GM12878 (cell line): ENCODE results near the gene ZNF791. TPM values are rescaled to one million over a fixed set of nuclear protein-coding genes. Genes with fewer than 3 reads are reported as not detected.
"Not testable (repeated sequence)": the region's sequence is repeated elsewhere in the genome, so short reads cannot be mapped to it uniquely, and the experiment has no call there.

Source experiments
- ATAC-seq: fragments of 200-7000 bp; cut with Tn5 transposase; 3 replicates; pipeline ENCODE4 v1.9.1; 2020; ENCODE audit warnings: mild to moderate bottlenecking, moderate library complexity
- BruUV-seq: library from RNA; stranded (reverse); fragments of 400-500 nt; replicated peaks from 2 replicates; lab custom pipeline; 2021; lab: Mats Ljungman, UMichigan
- CTCF ChIA-PET: fragments of 300-600 bp; sonication (Branson Sonifier 250); formaldehyde crosslinking; extraction: SDS; loops from one replicate; lab custom pipeline; 2021; ENCODE audit warnings: inconsistent platforms; lab: Yijun Ruan, JAX
- POLR2A ChIA-PET: fragments of 350-600 bp; formaldehyde crosslinking; extraction: SDS; loops from one replicate; lab custom pipeline; 2021; ENCODE audit warnings: inconsistent platforms; lab: Charles Lee
- RAD21 ChIA-PET: fragments of 300-600 bp; sonication (Branson Sonifier 250); formaldehyde crosslinking; loops from one replicate; lab custom pipeline; 2023; ENCODE audit warnings: antibody characterized with exemption; ENCODE audit not compliant: unreplicated experiment; lab: Charles Lee
- SMC1A ChIA-PET: fragments of 300-600 bp; sonication (Branson Sonifier 250); formaldehyde crosslinking; loops from one replicate; lab custom pipeline; 2023; ENCODE audit not compliant: unreplicated experiment, uncharacterized antibody; lab: Charles Lee
- DNase-seq: peaks from one replicate; pipeline ENCODE4 v3.0.0-alpha.2; 2011; ENCODE audit warnings: low read depth, low spot score
- FAIRE-seq: peaks from 3 replicates; lab custom pipeline; 2011; peaks lifted over from hg19 to GRCh38; lab: Jason Lieb, UNC
- H2AFZ ChIP-seq: 2 replicates; pipeline ENCODE4 v1.6.0; 2011; ENCODE audit warnings: low read depth, low read length, control low read depth; ENCODE audit not compliant: control insufficient read depth
- H3K27ac ChIP-seq: 2 replicates; pipeline ENCODE4 v1.5.1; 2011; ENCODE audit warnings: control low read depth; ENCODE audit not compliant: control insufficient read depth, insufficient read depth
- H3K27me3 ChIP-seq, 2 experiments: replicated peaks in 1 of 2; 2 replicates each; pipeline versions ENCODE4 v1.6.0 to v1.6.1; 2011; ENCODE audit warnings: low read length in 1 of 2; ENCODE audit not compliant: control insufficient read depth in 2 of 2, insufficient read depth in 2 of 2
- H3K36me3 ChIP-seq, 2 experiments: 2 replicates each; pipeline ENCODE4 v1.5.1; 2011; ENCODE audit warnings: low read length in 1 of 2; ENCODE audit not compliant: control insufficient read depth in 2 of 2, insufficient read depth in 2 of 2
- H3K4me1 ChIP-seq: 2 replicates; pipeline ENCODE4 v1.6.1; 2011; ENCODE audit warnings: mild to moderate bottlenecking, low read length, moderate library complexity, mixed read lengths; ENCODE audit not compliant: control insufficient read depth, insufficient read depth
- H3K4me2 ChIP-seq: 2 replicates; pipeline ENCODE4 v1.6.0; 2011; ENCODE audit warnings: control low read depth; ENCODE audit not compliant: control insufficient read depth, insufficient read depth
- H3K4me3 ChIP-seq: fragments of 200-600 bp; sonication (generic); 2 replicates; pipeline ENCODE4 v1.5.1; 2016
- H3K79me2 ChIP-seq: 2 replicates; pipeline ENCODE4 v1.6.0; 2011; ENCODE audit warnings: low read length; ENCODE audit not compliant: control insufficient read depth, insufficient read depth
- H3K9ac ChIP-seq: 2 replicates; pipeline ENCODE4 v1.8.0; 2011; ENCODE audit warnings: low read length, control low read depth, mixed read lengths; ENCODE audit not compliant: control insufficient read depth, insufficient read depth
- H3K9me3 ChIP-seq: replicated peaks from 3 replicates; pipeline ENCODE4 v1.5.1; 2011; ENCODE audit warnings: mild to moderate bottlenecking, low read length; ENCODE audit not compliant: control insufficient read depth, insufficient read depth
- H4K20me1 ChIP-seq: 2 replicates; pipeline ENCODE4 v1.6.0; 2011; ENCODE audit not compliant: control insufficient read depth, insufficient read depth
- CBX3 ChIP-seq: fragments of 200-600 bp; sonication (generic); IDR thresholded peaks from 2 replicates; pipeline ENCODE4 v1.6.1; 2016; ENCODE audit warnings: low read depth, borderline replicate concordance
- CHD1 ChIP-seq: IDR thresholded peaks from 2 replicates; pipeline ENCODE4 v1.6.1; 2012; ENCODE audit warnings: low read depth, low read length, improper control_type of control experiment
- EGR1 ChIP-seq, 2 experiments: IDR thresholded peaks; 1 replicate in 1 of 2; 2 replicates in 1 of 2; pipeline ENCODE4 v1.6.1; 2011 to 2012; ENCODE audit warnings: low read depth in 2 of 2, low read length in 2 of 2, borderline replicate concordance in 1 of 2, mild to moderate bottlenecking in 1 of 2, moderate library complexity in 1 of 2
- IRF4 ChIP-seq: IDR thresholded peaks from 2 replicates; pipeline ENCODE4 v1.6.1; 2011; ENCODE audit warnings: low read depth, low read length
- JUND ChIP-seq: IDR thresholded peaks from 2 replicates; pipeline ENCODE4 v1.6.1; 2012; ENCODE audit warnings: low read depth, mild to moderate bottlenecking, low read length, improper control_type of control experiment, moderate library complexity
- MLLT1 ChIP-seq: fragments of 450-650 bp; IDR thresholded peaks from 2 replicates; pipeline ENCODE4 v1.6.1; 2016; ENCODE audit warnings: mild to moderate bottlenecking
- MXI1 ChIP-seq: fragments of 150-350 bp; IDR thresholded peaks from 2 replicates; pipeline ENCODE4 v1.6.1; 2011; ENCODE audit warnings: low read depth, mild to moderate bottlenecking, inconsistent platforms, low read length, improper control_type of control experiment
- POLR2A ChIP-seq: IDR thresholded peaks from 2 replicates; pipeline ENCODE4 v1.6.1; 2011; ENCODE audit warnings: low read depth, mild to moderate bottlenecking, low read length
- RAD21 ChIP-seq: IDR thresholded peaks from 2 replicates; pipeline ENCODE4 v1.6.1; 2011; ENCODE audit warnings: mild to moderate bottlenecking, low read depth, low read length, moderate library complexity; ENCODE audit not compliant: insufficient read depth
- RB1 ChIP-seq: fragments of 450-650 bp; formaldehyde crosslinking; IDR thresholded peaks from 2 replicates; pipeline ENCODE4 v1.6.1; 2017; ENCODE audit warnings: mild to moderate bottlenecking, borderline replicate concordance
- RBBP5 ChIP-seq: fragments of 200-600 bp; sonication (generic); conservative IDR thresholded peaks from 2 replicates; pipeline ENCODE4 v1.6.1; 2016
- SP1 ChIP-seq: IDR thresholded peaks from one replicate; pipeline ENCODE4 v1.6.1; 2011; ENCODE audit warnings: low read depth, low read length
- SREBF1 ChIP-seq: IDR thresholded peaks from 2 replicates; pipeline ENCODE4 v1.6.1; 2012; ENCODE audit warnings: mild to moderate bottlenecking, low read length
- SREBF2 ChIP-seq: IDR thresholded peaks from 2 replicates; pipeline ENCODE4 v1.6.1; 2012; ENCODE audit warnings: mild to moderate bottlenecking, low read length
- TCF12 ChIP-seq: IDR thresholded peaks from 2 replicates; pipeline ENCODE4 v1.6.1; 2011; ENCODE audit warnings: low read depth, mild to moderate bottlenecking, low read length
- ZNF274 ChIP-seq: IDR thresholded peaks from one replicate; pipeline ENCODE4 v1.8.0; 2011; ENCODE audit not compliant: insufficient read length, insufficient read depth
- WGBS: methylation state at CpG from one replicate; pipeline ENCODE4 v1.1.6; 2016; ENCODE audit warnings: low lambda C conversion rate; ENCODE audit not compliant: insufficient replicate concordance, insufficient coverage; ENCODE audit errors: missing lambda C conversion rate; 5-methylcytosine and 5-hydroxymethylcytosine counted together
- in situ Hi-C: fragments of 300-500 bp; cut with MboI; formaldehyde crosslinking; loops from 9 replicates; pipeline ENCODE4 v1.14.3; 2018; ENCODE audit warnings: mixed read lengths
- intact Hi-C: fragments of 100-400 bp; cut with micrococcal nuclease; formaldehyde crosslinking; loops from one replicate; pipeline ENCODE4 v1.14.2; 2022; ENCODE audit not compliant: unreplicated experiment
- polyA plus RNA-seq, 11 experiments: library from polyadenylated mRNA; depleted of rRNA in 4 of 11; unstranded in 6 of 11; stranded (reverse) in 5 of 11; fragments of >200 nt; fragmentation: Nextera tagmentation in 4 of 11; fragmentation: Illumina TruSeq in 1 of 11; extraction: Ambion mirVana in 4 of 11; extraction: Trizol in 1 of 11; gene quantifications; 1 replicate in 1 of 11; 2 replicates in 10 of 11; pipeline versions ENCODE4 v1.2.1 to v1.2.3, GENCODE V29; 2011 to 2016; ENCODE audit warnings: inconsistent platforms in 2 of 11, missing spikeins in 2 of 11, low read depth in 1 of 11
- total RNA-seq, 4 experiments: library from RNA; depleted of rRNA in 3 of 4; stranded (reverse); fragments of >200 nt in 3 of 4; fragmentation: Illumina TruSeq in 1 of 4; extraction: Trizol in 1 of 4; gene quantifications; 2 replicates each; pipeline versions ENCODE4 v1.2.1 to v1.2.3, GENCODE V29; 2013 to 2021
- TF ChIP-seq, protein P1 (sequence below): fragments of 450-650 bp; IDR thresholded peaks from 2 replicates; pipeline ENCODE4 v1.6.1; 2017; ENCODE audit warnings: mild to moderate bottlenecking, low read depth, inconsistent platforms; ENCODE audit not compliant: poor library complexity, severe bottlenecking

Gene ZNF791
- total and polyA plus RNA-seq, 10 of the 15 experiments (the other 5 are each of a cell fraction or from before 2014, with no cell fraction given), result 7.5 to 24.0 (median 11.8) TPM

- CTCF ChIA-PET, result no interaction called here
- H3K9me3 ChIP-seq, result no peaks in the 10 kb centered on the region
- in situ Hi-C loops (no loop called here), intact Hi-C loops (no loop called here)
- H3K4me3 ChIP-seq, result no peak overlapping the region
- no peaks in the 10 kb centered on the region for H3K27me3 ChIP-seq
- H2AFZ ChIP-seq, result no peak overlapping the region
- RAD21 ChIA-PET, result no interaction called here
- WGBS, result 95% methylated on average over 26 of the region's 26 CpGs
- TF ChIP-seq SP1 (no peak), EGR1 (IDR thresholded peaks at IDR 0.05; ENCODE audit: borderline replicate concordance in 1 of 2, low read depth in 2 of 2, low read length in 2 of 2) (no peak), CBX3 (no peak), IRF4 (no peak), MLLT1 (no peak), ZNF274 (no peak), SREBF2 (no peak), JUND (no peak), CHD1 (no peak), POLR2A (no peak), RAD21 (no peak), RB1 (no peak), MXI1 (no peak), SREBF1 (no peak), TCF12 (no peak), RBBP5 (no peak)
- TF ChIP-seq, protein P1, sequence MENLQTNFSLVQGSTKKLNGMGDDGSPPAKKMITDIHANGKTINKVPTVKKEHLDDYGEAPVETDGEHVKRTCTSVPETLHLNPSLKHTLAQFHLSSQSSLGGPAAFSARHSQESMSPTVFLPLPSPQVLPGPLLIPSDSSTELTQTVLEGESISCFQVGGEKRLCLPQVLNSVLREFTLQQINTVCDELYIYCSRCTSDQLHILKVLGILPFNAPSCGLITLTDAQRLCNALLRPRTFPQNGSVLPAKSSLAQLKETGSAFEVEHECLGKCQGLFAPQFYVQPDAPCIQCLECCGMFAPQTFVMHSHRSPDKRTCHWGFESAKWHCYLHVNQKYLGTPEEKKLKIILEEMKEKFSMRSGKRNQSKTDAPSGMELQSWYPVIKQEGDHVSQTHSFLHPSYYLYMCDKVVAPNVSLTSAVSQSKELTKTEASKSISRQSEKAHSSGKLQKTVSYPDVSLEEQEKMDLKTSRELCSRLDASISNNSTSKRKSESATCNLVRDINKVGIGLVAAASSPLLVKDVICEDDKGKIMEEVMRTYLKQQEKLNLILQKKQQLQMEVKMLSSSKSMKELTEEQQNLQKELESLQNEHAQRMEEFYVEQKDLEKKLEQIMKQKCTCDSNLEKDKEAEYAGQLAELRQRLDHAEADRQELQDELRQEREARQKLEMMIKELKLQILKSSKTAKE, result no peak
- H3K36me3 ChIP-seq, result peaks cover 0 to 5% of the 10 kb centered on the region in 2 experiments; a peak in 1 of 4 replicates
- no peak overlapping the region for H3K27ac ChIP-seq
- DNase-seq, result no peak
- BruUV-seq, result no TSS peak
- no peak for ATAC-seq
- FAIRE-seq, result no peak
- no peaks in the 10 kb centered on the region for H4K20me1 ChIP-seq
- H3K4me2 ChIP-seq, result no peak overlapping the region
- no peak overlapping the region for H3K9ac ChIP-seq
- POLR2A ChIA-PET, result no interaction called here
- 0 out of 2 replicates have a peak, but pooled peaks cover 5% of the 10 kb centered on the region for H3K4me1 ChIP-seq
- SMC1A ChIA-PET, result no interaction called here
- H3K79me2 ChIP-seq, result no peaks in the 10 kb centered on the region
Measured at GRCh38 chr19:12642506-12642905, 31.8 kb downstream of the ZNF791 start.

DNA sequence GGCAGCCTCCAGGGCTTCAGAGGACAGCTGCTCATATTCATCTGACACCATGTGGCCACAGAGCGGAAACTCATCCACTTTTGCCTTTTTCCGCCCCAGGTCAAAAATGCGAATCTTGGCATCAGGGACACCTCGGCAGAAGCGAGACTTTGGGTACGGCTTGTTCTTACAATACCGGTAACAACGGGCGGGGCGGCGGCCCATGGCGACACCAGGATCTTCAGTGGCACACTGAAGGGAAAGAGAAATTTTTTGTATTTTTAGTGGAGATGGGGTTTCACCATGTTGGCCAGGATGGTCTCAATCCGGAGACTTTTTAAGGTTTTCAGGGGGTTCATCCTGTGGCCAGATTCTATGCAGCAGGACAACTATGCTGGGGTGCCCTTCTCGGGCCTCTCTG, 33.0 kb downstream of the ZNF791 start:
- SMC1A ChIA-PET, H3K4me2 ChIP-seq, H3K27me3 ChIP-seq, H3K36me3 ChIP-seq, RAD21 ChIA-PET, H4K20me1 ChIP-seq, FAIRE-seq, H3K9ac ChIP-seq, H3K27ac ChIP-seq, H3K4me1 ChIP-seq, in situ Hi-C loops, H2AFZ ChIP-seq, POLR2A ChIA-PET, H3K79me2 ChIP-seq, H3K9me3 ChIP-seq, BruUV-seq, intact Hi-C loops, ATAC-seq, DNase-seq, H3K4me3 ChIP-seq, CTCF ChIA-PET: not testable (repeated sequence)
- WGBS, result 94% methylated on average over 14 of the region's 14 CpGs
